GM12801 (cell line): ENCODE data around the gene MCAT.

Experiments
- TF ChIP-seq, protein P1 (sequence below): IDR thresholded peaks from one replicate; pipeline ENCODE4 v1.5.1; 2011; ENCODE audit warnings: control low read depth; ENCODE audit not compliant: insufficient read length; ENCODE audit errors: extremely low read depth

Gene MCAT

DNA sequence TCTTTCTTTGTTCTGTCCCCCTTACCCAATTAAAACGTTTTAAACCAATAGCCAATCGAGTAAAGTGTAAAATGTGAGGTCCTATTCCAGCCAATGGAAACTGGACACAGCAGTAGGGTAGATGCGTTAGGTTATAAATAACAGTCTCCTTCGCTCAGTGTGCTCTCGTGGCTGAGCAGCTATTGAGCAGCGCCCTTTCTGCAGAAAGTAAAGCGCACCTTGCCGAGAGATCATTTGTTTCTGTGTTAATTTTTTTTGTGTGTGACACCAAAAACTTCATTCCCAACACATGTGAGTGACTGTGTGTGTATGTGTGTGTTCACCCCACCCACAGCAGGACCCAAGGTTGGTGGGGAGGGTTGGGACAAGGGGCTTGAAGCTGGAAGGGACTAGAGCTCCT, 46.8 kb downstream of the MCAT start:
- TF ChIP-seq, protein P1, sequence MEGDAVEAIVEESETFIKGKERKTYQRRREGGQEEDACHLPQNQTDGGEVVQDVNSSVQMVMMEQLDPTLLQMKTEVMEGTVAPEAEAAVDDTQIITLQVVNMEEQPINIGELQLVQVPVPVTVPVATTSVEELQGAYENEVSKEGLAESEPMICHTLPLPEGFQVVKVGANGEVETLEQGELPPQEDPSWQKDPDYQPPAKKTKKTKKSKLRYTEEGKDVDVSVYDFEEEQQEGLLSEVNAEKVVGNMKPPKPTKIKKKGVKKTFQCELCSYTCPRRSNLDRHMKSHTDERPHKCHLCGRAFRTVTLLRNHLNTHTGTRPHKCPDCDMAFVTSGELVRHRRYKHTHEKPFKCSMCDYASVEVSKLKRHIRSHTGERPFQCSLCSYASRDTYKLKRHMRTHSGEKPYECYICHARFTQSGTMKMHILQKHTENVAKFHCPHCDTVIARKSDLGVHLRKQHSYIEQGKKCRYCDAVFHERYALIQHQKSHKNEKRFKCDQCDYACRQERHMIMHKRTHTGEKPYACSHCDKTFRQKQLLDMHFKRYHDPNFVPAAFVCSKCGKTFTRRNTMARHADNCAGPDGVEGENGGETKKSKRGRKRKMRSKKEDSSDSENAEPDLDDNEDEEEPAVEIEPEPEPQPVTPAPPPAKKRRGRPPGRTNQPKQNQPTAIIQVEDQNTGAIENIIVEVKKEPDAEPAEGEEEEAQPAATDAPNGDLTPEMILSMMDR: no peak

DNA sequence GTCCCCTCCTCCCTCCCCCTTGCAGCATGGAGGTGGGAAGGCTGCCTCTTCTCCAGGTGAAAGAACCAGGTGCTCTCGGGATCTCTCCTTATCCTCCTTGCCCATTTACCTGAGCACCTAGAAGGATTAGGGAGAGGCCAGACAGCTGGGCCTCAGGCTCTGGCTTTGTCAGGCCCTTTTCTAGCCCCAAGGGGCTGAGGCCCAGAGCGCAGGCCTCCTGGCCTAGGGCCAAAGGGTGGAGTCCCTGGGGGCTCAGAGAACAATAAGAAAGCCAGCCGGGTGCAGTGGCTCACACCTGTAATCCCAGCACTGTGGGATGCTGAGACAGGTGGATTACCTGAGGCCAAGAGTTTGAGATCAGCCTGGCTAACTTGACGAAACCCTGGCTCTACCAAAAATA, 48.6 kb downstream of the MCAT start:
- TF ChIP-seq, protein P1: no peak

DNA sequence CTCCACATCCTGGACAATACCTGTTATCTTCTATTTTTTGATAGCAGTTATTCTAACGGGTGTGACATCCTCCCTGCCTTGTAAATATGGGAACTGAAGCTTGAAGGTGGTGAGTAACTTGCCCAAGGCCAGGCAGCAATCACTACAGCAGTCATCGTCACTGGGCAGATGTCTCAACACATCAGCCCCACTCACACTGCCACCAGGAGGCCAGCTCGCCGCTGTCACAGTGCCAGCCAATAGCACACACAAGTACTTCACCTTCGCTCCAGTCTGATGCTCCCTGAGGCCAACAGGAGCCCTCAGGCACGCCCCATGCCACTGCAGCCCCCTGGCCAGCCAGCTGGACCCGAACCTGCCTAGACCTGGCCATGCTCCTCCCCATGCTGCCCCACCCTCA, 49.1 kb downstream of the MCAT start:
- TF ChIP-seq, protein P1: no peak

DNA sequence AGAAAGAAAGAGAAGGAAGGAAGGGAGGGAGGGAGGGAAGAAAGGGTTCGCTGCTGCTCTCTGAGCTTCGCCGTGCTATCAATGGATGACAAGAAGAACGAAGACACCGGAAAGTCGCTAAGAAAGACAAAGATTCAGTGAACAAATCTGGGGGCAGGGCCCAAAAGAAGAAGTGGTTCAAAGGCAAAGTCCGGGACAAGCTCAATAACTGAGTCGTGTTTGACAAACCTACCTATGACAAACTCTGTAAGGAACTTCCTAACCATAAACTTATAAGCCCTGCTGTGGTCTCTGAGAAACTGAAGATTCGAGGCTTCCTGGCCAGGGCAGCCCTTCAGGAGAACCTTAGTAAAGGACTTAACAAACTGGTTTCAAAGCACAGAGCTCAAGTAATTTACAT, 51.1 kb downstream of the MCAT start:
- TF ChIP-seq, protein P1: no peak

DNA sequence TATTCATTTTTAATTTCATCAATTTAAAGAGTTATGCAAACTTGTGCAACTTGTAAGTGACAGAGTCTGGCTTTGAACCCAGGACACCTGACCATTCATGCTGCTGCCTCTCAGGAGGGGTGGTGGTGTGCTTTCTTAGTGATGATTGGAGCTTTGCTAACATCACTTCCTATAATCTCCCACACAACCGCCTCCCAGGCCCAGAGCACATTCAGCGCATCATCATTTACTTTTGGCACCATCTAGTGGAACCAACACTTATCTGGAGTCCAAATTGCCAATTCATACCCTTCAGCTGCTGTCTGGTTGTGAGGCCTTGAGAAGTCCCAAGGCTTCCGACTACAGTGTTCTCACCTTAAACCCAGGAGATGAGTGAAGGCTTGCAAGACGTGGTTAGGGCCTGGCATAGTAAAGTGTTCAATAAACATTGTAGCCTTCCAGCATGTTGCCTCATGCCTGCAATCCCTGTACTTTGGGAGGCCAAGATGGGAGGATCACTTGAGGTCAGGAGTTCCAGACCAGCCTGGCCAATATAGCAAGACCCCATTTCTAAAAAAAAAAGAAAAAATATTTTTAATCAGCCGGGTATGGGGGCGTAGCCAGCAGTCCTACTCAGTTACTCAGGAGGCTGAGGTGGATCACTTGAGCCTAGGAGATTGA, 52.9 kb downstream of the MCAT start:
- TF ChIP-seq, protein P1: no peak

DNA sequence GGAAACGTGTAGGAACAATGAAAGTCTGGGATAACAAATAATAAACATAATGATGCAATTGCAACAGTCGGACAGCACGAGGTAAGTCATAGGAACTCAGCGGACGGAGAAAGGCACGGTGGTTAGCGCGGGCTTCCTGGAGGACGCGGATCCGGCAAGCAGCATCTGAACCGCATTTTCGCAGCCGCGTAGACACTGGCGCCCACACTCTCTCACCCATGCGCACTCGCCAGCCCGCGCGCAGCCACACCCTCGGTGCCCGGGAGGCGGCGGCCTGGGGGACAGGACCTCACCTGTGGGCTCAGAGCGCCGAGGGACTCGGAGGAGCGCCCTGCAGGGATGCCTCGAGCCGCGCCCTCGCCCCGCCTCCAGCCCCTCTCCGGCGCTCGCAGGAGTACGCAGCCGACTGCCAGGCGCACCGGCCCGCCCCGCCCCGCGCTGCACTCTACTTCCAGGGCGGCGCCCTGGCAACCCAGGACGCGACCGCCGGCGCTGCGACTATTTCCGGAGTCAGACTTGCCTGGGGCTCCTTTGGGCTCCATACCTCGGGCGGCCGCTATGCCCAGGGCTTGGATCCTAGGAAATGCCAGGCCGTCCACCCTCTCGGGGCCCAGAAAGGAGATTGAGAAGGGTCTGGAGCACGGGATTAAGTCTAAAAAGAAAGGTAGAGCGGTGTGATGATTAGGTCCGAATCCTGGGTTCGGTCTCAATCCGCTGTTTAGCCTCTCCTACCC, 54.0 kb downstream of the MCAT start, which contains the start of gene TTLL1:
TSS of gene TTLL1 (minus strand) at position 408 of the 734 bp plus-strand sequence. CDS start 13,805 bp downstream, outside the sequence.
- TF ChIP-seq, protein P1: no peak

DNA sequence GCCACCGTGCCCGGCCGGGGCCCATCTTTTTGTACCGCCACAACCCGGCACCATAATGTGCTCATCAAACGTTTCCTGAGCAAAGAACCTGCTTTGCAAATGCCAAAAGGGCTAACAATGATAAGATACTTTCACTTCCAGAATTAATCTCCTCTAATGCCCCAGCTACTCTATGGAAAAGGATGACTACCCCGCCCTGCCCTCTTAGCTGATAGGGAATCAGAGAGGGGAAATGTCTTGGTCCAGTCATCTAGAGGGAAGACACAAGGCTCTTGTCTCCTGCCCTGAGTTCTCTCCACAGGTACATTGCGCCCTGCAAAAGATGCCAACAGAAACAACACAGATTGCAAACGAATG, 54.6 kb downstream of the MCAT start:
- TF ChIP-seq, protein P1: no peak
